Peyer's patch (tissue), 4 donors: ENCODE measurements around the gene PLCH1.

ENCODE experiments used
- CTCF ChIP-seq, 6 experiments: fragments of 450-650 bp in 4 of 6; fragments of 200-600 bp in 2 of 6; sonication (generic) in 1 of 6; IDR thresholded peaks; one replicate each; pipeline ENCODE4 v1.5.1; 2017 to 2019; ENCODE audit warnings: antibody characterized with exemption in 6 of 6, mild to moderate bottlenecking in 3 of 6, moderate library complexity in 1 of 6
- POLR2A ChIP-seq, 2 donors: fragments of 450-650 bp; IDR thresholded peaks; one replicate each; pipeline ENCODE4 v1.5.1; 2017; ENCODE audit warnings: antibody characterized with exemption in 2 of 2, mild to moderate bottlenecking in 2 of 2, moderate library complexity in 2 of 2

DNA sequence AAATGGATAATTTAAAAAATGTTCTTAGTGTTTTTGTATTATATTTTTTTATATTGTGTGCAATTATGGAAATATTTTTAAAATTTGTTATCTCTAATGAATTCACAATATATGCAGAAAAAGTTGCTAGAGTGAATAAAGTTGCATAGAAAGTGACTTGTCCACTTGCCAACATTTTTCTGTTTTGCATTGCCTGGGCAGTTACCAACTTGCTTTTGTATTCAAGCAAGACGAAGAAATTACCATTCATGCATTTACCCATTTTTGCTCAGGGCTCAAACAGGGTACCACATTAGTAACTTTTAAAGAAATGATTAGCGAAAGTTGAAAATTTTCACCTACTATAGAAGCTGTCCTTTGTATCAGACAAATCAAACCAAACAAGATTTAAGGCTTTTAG is 298.5 kb downstream of the PLCH1 start:
- TF ChIP-seq CTCF (IDR thresholded peaks at IDR 0.05) (no peak), POLR2A (IDR thresholded peaks at IDR 0.05) (no peak)
